Peyer's patch (tissue), 4 donors: ENCODE data around the gene ATP7B. TPM values are rescaled to one million over a fixed set of nuclear protein-coding genes. Genes with fewer than 3 reads are reported as not detected.

Source experiments
- DNase-seq, 3 donors: peaks; one replicate each; pipeline ENCODE4 v3.0.0-alpha.2; 2017 to 2019
- H3K27ac ChIP-seq, 4 donors: fragments of 200-600 bp; sonication (generic); one replicate each; pipeline ENCODE4 v1.5.1; 2016 to 2019
- H3K27me3 ChIP-seq, 2 donors: fragments of 200-600 bp; sonication (generic); one replicate each; pipeline ENCODE4 v1.5.1; 2019
- H3K36me3 ChIP-seq, 3 donors: fragments of 200-600 bp; sonication (generic); one replicate each; pipeline ENCODE4 v1.5.1; 2016 to 2019
- H3K4me1 ChIP-seq, 4 donors: fragments of 200-600 bp; sonication (generic); one replicate each; pipeline ENCODE4 v1.5.1; 2016 to 2019
- H3K4me3 ChIP-seq, 4 donors: fragments of 200-600 bp; sonication (generic); 1 replicate in 3 of 4; 2 replicates in 1 of 4; pipeline ENCODE4 v1.5.1; 2016 to 2019; ENCODE audit warnings: mild to moderate bottlenecking in 1 of 4
- H3K9me3 ChIP-seq, 4 donors: fragments of 200-600 bp; sonication (generic); one replicate each; pipeline ENCODE4 v1.5.1; 2016 to 2019; ENCODE audit warnings: mild to moderate bottlenecking in 1 of 4
- POLR2A ChIP-seq, 2 donors: fragments of 450-650 bp; IDR thresholded peaks; one replicate each; pipeline ENCODE4 v1.5.1; 2017; ENCODE audit warnings: antibody characterized with exemption in 2 of 2, mild to moderate bottlenecking in 2 of 2, moderate library complexity in 2 of 2
- total RNA-seq, 4 donors: library from RNA; depleted of rRNA; stranded (reverse); fragments of >200 nt; gene quantifications; one replicate each; pipeline ENCODE4 v1.1.0, GENCODE V29; 2016
- TF ChIP-seq, protein P1 (sequence below), 6 experiments: fragments of 450-650 bp in 4 of 6; fragments of 200-600 bp in 2 of 6; sonication (generic) in 1 of 6; IDR thresholded peaks; one replicate each; pipeline ENCODE4 v1.5.1; 2017 to 2019; ENCODE audit warnings: antibody characterized with exemption in 6 of 6, mild to moderate bottlenecking in 3 of 6, moderate library complexity in 1 of 6

ATP7B gene
- total RNA-seq, 4 donors from 2014 or later, result 5.0 to 40.2 (median 33.0) TPM

DNA sequence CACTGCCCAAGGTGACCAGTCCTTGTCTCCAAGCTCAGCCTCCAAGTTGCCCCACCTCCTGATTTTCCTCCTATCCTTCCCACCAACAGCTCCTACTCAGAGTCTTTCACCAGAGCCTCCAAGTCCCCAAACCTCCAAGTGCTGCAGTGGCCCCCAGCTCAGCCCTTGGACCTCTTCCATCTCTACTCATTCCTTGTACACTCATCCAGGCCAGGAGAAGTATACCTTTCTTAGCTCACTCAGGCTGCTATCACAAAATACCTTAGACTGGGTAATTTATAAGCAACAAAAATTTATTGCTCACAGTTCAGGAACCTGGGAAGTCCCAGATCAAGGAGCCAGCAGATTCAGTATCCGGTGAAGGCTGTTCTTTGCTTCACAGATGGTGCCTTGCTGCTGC lies 11.3 kb downstream of the ATP7B start:
- H3K36me3 ChIP-seq, result no peaks in the 10 kb centered on the region
- TF ChIP-seq, protein P1, sequence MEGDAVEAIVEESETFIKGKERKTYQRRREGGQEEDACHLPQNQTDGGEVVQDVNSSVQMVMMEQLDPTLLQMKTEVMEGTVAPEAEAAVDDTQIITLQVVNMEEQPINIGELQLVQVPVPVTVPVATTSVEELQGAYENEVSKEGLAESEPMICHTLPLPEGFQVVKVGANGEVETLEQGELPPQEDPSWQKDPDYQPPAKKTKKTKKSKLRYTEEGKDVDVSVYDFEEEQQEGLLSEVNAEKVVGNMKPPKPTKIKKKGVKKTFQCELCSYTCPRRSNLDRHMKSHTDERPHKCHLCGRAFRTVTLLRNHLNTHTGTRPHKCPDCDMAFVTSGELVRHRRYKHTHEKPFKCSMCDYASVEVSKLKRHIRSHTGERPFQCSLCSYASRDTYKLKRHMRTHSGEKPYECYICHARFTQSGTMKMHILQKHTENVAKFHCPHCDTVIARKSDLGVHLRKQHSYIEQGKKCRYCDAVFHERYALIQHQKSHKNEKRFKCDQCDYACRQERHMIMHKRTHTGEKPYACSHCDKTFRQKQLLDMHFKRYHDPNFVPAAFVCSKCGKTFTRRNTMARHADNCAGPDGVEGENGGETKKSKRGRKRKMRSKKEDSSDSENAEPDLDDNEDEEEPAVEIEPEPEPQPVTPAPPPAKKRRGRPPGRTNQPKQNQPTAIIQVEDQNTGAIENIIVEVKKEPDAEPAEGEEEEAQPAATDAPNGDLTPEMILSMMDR (IDR thresholded peaks at IDR 0.05), result no peak
- no peak for TF ChIP-seq POLR2A (IDR thresholded peaks at IDR 0.05)
- DNase-seq, result no peak

GRCh38 chr13:51999510-51999911 lies 11.7 kb downstream of the ATP7B start:
- H3K4me1 ChIP-seq, result peaks cover 0 to 26% (median 2%) of the 10 kb centered on the region in 4 donors
- no peaks in the 10 kb centered on the region for H3K27me3 ChIP-seq
- H3K4me3 ChIP-seq, result no peak overlapping the region
- no peak for DNase-seq
- H3K9me3 ChIP-seq, result no peaks in the 10 kb centered on the region
- TF ChIP-seq POLR2A (IDR thresholded peaks at IDR 0.05), result no peak
- TF ChIP-seq, protein P1 (IDR thresholded peaks at IDR 0.05), result no peak
- no peaks in the 10 kb centered on the region for H3K36me3 ChIP-seq
- no peak overlapping the region for H3K27ac ChIP-seq

More for the DNA sequence above, 11.3 kb downstream of the ATP7B start:
- Histone ChIP-seq H3K9me3 (no peaks in the 10 kb centered on the region), H3K4me1 (peaks cover 0 to 26% (median 2%) of the 10 kb centered on the region in 4 donors), H3K4me3 (no peak overlapping the region), H3K27ac (no peak overlapping the region), H3K27me3 (no peaks in the 10 kb centered on the region)

DNA sequence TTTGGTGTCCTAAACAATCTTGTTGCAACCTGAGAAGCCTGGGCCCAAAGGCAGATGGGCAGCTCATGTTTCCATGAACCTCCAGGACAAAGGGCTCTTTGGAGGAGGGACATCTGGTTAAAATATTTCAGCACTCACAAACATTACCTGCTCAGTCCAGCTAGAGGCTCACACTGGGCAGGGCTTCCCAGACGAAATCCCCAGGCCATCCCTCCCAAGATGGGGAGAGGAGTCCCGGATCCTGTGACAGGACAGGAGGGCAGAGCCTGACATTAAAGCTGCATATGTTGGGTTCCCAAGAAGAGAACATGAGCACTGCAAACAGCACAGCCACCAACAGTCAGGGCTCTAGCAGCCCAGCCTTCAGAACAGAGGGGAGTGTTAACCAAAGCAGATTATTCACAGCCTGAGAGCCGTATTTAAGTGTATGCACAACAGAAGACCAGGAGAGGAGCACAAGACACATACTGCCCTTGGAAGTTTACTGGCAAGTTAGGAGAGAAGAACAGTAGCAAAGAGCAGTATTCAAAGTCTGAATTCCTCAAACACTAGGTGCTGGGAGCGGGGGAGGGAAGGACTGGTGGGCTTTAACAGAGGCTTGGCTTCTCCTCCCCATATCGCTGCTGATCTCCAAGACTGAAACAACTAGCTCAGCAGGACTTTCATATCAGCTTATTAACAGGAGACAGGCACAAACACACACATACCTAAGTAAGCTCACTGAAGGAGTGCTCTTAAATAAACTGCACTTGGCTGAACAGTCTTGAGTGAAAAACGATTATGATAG lies 12.3 kb downstream of the ATP7B start:
- no peak for TF ChIP-seq POLR2A (IDR thresholded peaks at IDR 0.05)
- TF ChIP-seq, protein P1 (IDR thresholded peaks at IDR 0.05), result no peak
- H3K4me1 ChIP-seq, result peaks cover 0 to 23% (median 2%) of the 10 kb centered on the region in 4 donors
- H3K9me3 ChIP-seq, result no peaks in the 10 kb centered on the region
- H3K27ac ChIP-seq, result no peak overlapping the region
- no peak overlapping the region for H3K4me3 ChIP-seq
- no peak for DNase-seq
- no peaks in the 10 kb centered on the region for H3K27me3 ChIP-seq
- H3K36me3 ChIP-seq, result no peaks in the 10 kb centered on the region

DNA sequence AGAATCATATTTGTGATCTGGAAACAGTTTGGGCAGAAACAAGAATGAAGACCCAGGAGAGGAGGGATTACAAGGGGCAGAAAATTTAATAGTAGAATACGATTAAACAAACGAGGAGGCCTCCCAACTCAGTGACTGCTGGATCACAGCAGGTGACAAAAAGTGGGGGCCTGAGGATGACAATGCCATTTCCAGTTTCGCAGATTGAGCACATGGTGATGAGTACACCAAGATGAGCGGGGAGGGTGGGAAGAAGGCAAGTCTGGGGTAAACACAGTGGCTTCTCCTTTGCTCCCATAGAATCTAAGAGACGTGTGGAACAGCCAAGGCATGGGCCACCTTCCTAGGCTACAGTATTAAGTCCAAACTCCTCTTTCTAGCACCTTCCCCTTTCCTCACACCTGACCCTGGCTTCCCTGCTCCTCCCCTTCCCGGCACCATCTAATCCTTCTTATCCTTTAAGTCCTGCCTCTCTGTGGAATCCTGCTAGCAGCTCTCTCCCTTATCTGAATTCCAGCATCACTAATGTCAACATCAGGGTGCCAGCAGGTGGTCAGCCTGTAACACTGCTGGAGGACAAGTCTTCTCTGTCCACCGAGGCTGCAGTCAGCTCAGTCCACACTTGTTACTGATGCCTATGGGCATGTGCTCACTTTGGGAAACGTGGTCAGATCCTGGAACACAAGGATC lies 13.5 kb downstream of the ATP7B start:
- no peak overlapping the region for H3K27ac ChIP-seq
- no peaks in the 10 kb centered on the region for H3K9me3 ChIP-seq
- TF ChIP-seq, protein P1 (IDR thresholded peaks at IDR 0.05), result no peak
- TF ChIP-seq POLR2A (IDR thresholded peaks at IDR 0.05), result no peak
- no peaks in the 10 kb centered on the region for H3K27me3 ChIP-seq
- no peak overlapping the region for H3K4me3 ChIP-seq
- peaks cover 0 to 18% (median 2%) of the 10 kb centered on the region in 4 donors for H3K4me1 ChIP-seq
- no peaks in the 10 kb centered on the region for H3K36me3 ChIP-seq
- DNase-seq, result no peak

DNA sequence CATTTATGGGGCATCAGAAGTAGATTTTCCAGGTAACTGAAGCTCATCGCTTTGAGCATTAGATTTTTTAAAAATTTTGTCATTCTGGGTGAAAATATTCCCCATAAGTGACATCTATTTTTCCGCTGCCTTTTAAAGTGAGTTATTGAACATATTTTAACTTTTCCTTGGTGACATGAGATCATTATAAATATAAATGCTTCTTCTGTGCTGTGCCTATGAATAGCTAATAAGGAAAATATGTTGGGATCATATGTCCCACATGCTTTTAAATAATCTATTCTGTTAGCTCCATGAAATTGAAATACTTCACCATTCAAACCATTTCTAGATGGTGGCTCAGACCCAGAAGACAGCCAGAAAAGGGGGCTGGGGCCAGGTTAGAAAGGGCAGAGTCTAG lies 14.1 kb downstream of the ATP7B start:
- no peaks in the 10 kb centered on the region for H3K27me3 ChIP-seq
- TF ChIP-seq, protein P1 (IDR thresholded peaks at IDR 0.05), result no peak
- no peak for TF ChIP-seq POLR2A (IDR thresholded peaks at IDR 0.05)
- no peaks in the 10 kb centered on the region for H3K36me3 ChIP-seq
- DNase-seq, result no peak
- peaks cover 0 to 18% (median 2%) of the 10 kb centered on the region in 4 donors for H3K4me1 ChIP-seq
- no peak overlapping the region for H3K4me3 ChIP-seq
- no peaks in the 10 kb centered on the region for H3K9me3 ChIP-seq
- no peak overlapping the region for H3K27ac ChIP-seq
